Upper lobe of left lung (tissue), 4 donors: ENCODE measurements around the gene RGMA.

Experiments
- CTCF ChIP-seq, 6 experiments: fragments of 450-650 bp in 4 of 6; fragments of 200-600 bp in 2 of 6; sonication (generic) in 2 of 6; IDR thresholded peaks; one replicate each; pipeline ENCODE4 v1.5.1; 2016 to 2019; ENCODE audit warnings: antibody characterized with exemption in 6 of 6
- POLR2A ChIP-seq, 4 donors: fragments of 450-650 bp; IDR thresholded peaks; one replicate each; pipeline ENCODE4 v1.5.1; 2016 to 2017; ENCODE audit warnings: antibody characterized with exemption in 4 of 4, mild to moderate bottlenecking in 2 of 4
- POLR2AphosphoS5 ChIP-seq, 2 donors: sonication (generic); formaldehyde crosslinking; IDR thresholded peaks; one replicate each; pipeline ENCODE4 v1.5.1; 2017; ENCODE audit warnings: antibody characterized with exemption in 2 of 2

GRCh38 chr15:93049914-93050578 is 39.0 kb downstream of the RGMA start:
- TF ChIP-seq CTCF (IDR thresholded peaks at IDR 0.05) (no peak), POLR2AphosphoS5 (IDR thresholded peaks at IDR 0.05) (no peak), POLR2A (IDR thresholded peaks at IDR 0.05) (no peak)
